OCI-LY7 (cell line): ENCODE data around the gene RNU7-1. TPM values are rescaled to one million over a fixed set of nuclear protein-coding genes. Genes with fewer than 3 reads are reported as not detected.
A peak's percentile ranks its signal among the peaks of the same experiment; 100 is the strongest.

ENCODE experiments used
- BruUV-seq: library from RNA; stranded (reverse); fragments of 400-500 nt; replicated peaks from 2 replicates; lab custom pipeline; 2021; lab: Mats Ljungman, UMichigan
- CTCF ChIA-PET: fragments of 300-600 bp; sonication (Branson Sonifier 250); formaldehyde crosslinking; loops from one replicate; lab custom pipeline; 2022; ENCODE audit warnings: antibody characterized with exemption; ENCODE audit not compliant: unreplicated experiment; lab: Charles Lee
- POLR2A ChIA-PET: fragments of 300-600 bp; sonication (Branson Sonifier 250); formaldehyde crosslinking; loops from one replicate; lab custom pipeline; 2022; ENCODE audit warnings: antibody characterized with exemption; lab: Charles Lee
- DNase-seq: peaks from one replicate; pipeline ENCODE4 v3.0.0-alpha.2; 2015; ENCODE audit warnings: low spot score
- H2AFZ ChIP-seq: fragments of 200-600 bp; sonication (generic), shearing (Covaris generic); 2 replicates; pipeline ENCODE4 v1.6.1; 2014; ENCODE audit warnings: mild to moderate bottlenecking, antibody characterized with exemption, low read length, moderate library complexity
- H3K27ac ChIP-seq: fragments of 200-600 bp; sonication (generic); 2 replicates; pipeline ENCODE4 v1.5.1; 2014; ENCODE audit warnings: mixed run types, low read depth, mild to moderate bottlenecking, moderate library complexity, low read length, inconsistent platforms; ENCODE audit not compliant: poor library complexity, severe bottlenecking
- H3K36me3 ChIP-seq: fragments of 200-600 bp; sonication (generic); 2 replicates; pipeline ENCODE4 v1.6.1; 2014; ENCODE audit warnings: mild to moderate bottlenecking, antibody characterized with exemption, low read length, moderate library complexity, mixed read lengths; ENCODE audit not compliant: insufficient read depth
- H3K4me1 ChIP-seq: fragments of 200-600 bp; sonication (generic); 2 replicates; pipeline ENCODE4 v1.5.1; 2014; ENCODE audit warnings: mild to moderate bottlenecking, low read length; ENCODE audit not compliant: insufficient read depth, poor library complexity, severe bottlenecking
- H3K4me2 ChIP-seq: fragments of 200-600 bp; sonication (generic); 2 replicates; pipeline ENCODE4 v1.6.1; 2014; ENCODE audit warnings: mild to moderate bottlenecking, low read length
- H3K4me3 ChIP-seq: fragments of 200-600 bp; sonication (generic); 2 replicates; pipeline ENCODE4 v1.5.1; 2014; ENCODE audit warnings: mild to moderate bottlenecking, low read depth, low read length; ENCODE audit not compliant: poor library complexity, severe bottlenecking
- H3K79me2 ChIP-seq: fragments of 200-600 bp; sonication (generic); 2 replicates; pipeline ENCODE4 v1.6.1; 2016; ENCODE audit warnings: low read depth, mild to moderate bottlenecking, low read length, moderate library complexity, mixed read lengths; ENCODE audit not compliant: insufficient read depth
- H3K9me2 ChIP-seq: fragments of 200-600 bp; sonication (generic); 2 replicates; pipeline ENCODE4 v1.6.1; 2016; ENCODE audit warnings: mild to moderate bottlenecking, low read length, mixed read lengths; ENCODE audit not compliant: insufficient read depth
- H3K9me3 ChIP-seq: fragments of 200-600 bp; sonication (generic); 2 replicates; pipeline ENCODE4 v1.6.1; 2014; ENCODE audit warnings: mild to moderate bottlenecking, mixed run types, low read length, mixed read lengths
- H4K20me1 ChIP-seq: fragments of 200-600 bp; sonication (generic); 2 replicates; pipeline ENCODE4 v1.6.1; 2014; ENCODE audit warnings: mild to moderate bottlenecking, antibody characterized with exemption, low read length, moderate library complexity, mixed read lengths; ENCODE audit not compliant: insufficient read depth
- EZH2phosphoT487 ChIP-seq: fragments of 200-600 bp; sonication (generic); IDR thresholded peaks from 2 replicates; pipeline ENCODE4 v1.6.1; 2018; ENCODE audit warnings: low read depth, borderline replicate concordance, mild to moderate bottlenecking, mixed run types, antibody characterized with exemption, low read length, moderate library complexity, mixed read lengths
- intact Hi-C: fragments of 100-400 bp; cut with micrococcal nuclease; formaldehyde crosslinking; loops from one replicate; pipeline ENCODE4 v1.10.0; 2022; ENCODE audit not compliant: unreplicated experiment
- total RNA-seq, 2 experiments: library from RNA; depleted of rRNA in 1 of 2; stranded (reverse); fragments of >200 nt in 1 of 2; shearing (Covaris generic) in 1 of 2; gene quantifications; 2 replicates each; pipeline ENCODE4 v1.2.3, GENCODE V29; 2014 to 2022
- TF ChIP-seq, protein P1 (sequence below): fragments of 200-600 bp; sonication (generic); conservative IDR thresholded peaks from 2 replicates; pipeline ENCODE4 v1.5.1; 2014; ENCODE audit warnings: mild to moderate bottlenecking, antibody characterized with exemption, low read length, moderate library complexity, mixed read lengths

The RNU7-1 gene
- total RNA-seq, 2 experiments from 2014 or later, result not detected

- no peaks in the 10 kb centered on the region for H3K9me3 ChIP-seq
- H2AFZ ChIP-seq, result no peak overlapping the region
- intact Hi-C loops, result no loop called here
- BruUV-seq, result no TSS peak
- H3K4me3 ChIP-seq, result no peak overlapping the region
- no peaks in the 10 kb centered on the region for H4K20me1 ChIP-seq
- no peaks in the 10 kb centered on the region for H3K79me2 ChIP-seq
- no peak overlapping the region for H3K4me2 ChIP-seq
- H3K9me2 ChIP-seq, result no peaks in the 10 kb centered on the region
- no peak for TF ChIP-seq EZH2phosphoT487
- TF ChIP-seq, protein P1, sequence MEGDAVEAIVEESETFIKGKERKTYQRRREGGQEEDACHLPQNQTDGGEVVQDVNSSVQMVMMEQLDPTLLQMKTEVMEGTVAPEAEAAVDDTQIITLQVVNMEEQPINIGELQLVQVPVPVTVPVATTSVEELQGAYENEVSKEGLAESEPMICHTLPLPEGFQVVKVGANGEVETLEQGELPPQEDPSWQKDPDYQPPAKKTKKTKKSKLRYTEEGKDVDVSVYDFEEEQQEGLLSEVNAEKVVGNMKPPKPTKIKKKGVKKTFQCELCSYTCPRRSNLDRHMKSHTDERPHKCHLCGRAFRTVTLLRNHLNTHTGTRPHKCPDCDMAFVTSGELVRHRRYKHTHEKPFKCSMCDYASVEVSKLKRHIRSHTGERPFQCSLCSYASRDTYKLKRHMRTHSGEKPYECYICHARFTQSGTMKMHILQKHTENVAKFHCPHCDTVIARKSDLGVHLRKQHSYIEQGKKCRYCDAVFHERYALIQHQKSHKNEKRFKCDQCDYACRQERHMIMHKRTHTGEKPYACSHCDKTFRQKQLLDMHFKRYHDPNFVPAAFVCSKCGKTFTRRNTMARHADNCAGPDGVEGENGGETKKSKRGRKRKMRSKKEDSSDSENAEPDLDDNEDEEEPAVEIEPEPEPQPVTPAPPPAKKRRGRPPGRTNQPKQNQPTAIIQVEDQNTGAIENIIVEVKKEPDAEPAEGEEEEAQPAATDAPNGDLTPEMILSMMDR, result no peak
- ChIA-PET CTCF (interaction anchor here (0.5 kb wide), 1 partner anchor 578 kb away, joined by 3 read pairs; no protein-coding TSS in a partner anchor), POLR2A (interaction anchor here (0.5 kb wide), 1 partner anchor 101 kb away, joined by 3 read pairs; the partner anchor contains the start of gene LPCAT3)
- DNase-seq, result no peak
- peaks cover 5% of the 10 kb centered on the region; the same call in 1 of the 2 replicates for H3K36me3 ChIP-seq
- H3K27ac ChIP-seq, result no peak overlapping the region
- H3K4me1 ChIP-seq, result peaks cover 66% of the 10 kb centered on the region
Measured at GRCh38 chr12:6917491-6918231, 26.0 kb upstream of the RNU7-1 start.

- Histone ChIP-seq H3K79me2 (no peaks in the 10 kb centered on the region), H3K36me3 (peaks cover 5% of the 10 kb centered on the region; the same call in 1 of the 2 replicates), H3K9me3 (no peaks in the 10 kb centered on the region), H3K4me2 (peak overlapping the region; percentile 30), H3K4me1 (peaks cover 69% of the 10 kb centered on the region), H3K9me2 (no peaks in the 10 kb centered on the region), H3K4me3 (no peak overlapping the region), H2AFZ (no peak overlapping the region), H4K20me1 (no peaks in the 10 kb centered on the region), H3K27ac (peak overlapping the region; percentile 40)
- TF ChIP-seq EZH2phosphoT487, result no peak
- TF ChIP-seq, protein P1, result peak; percentile 65
- no TSS peak for BruUV-seq
- intact Hi-C loops, result no loop called here
- ChIA-PET CTCF (interaction anchor here (1.5 kb wide), 1 partner anchor 67 kb away, joined by 5 read pairs; the partner anchor contains the start of gene USP5), POLR2A (interaction anchor here (0.8 to 1.2 kb wide), 2 partner anchors 12 to 14 kb away, joined by 3 read pairs; no protein-coding TSS in a partner anchor)
- no peak for DNase-seq
Measured at GRCh38 chr12:6919588-6919987, 24.0 kb upstream of the RNU7-1 start.

- H3K4me3 ChIP-seq, result peak overlapping the region; percentile 55
- POLR2A ChIA-PET, result interaction anchor here (0.6 to 1.7 kb wide), 11 partner anchors 13 to 351 kb away, joined by 3 to 8 read pairs (median 4); partner anchors contain the start of genes C12orf57, RNU7-1 and SPSB2
- no peak for TF ChIP-seq EZH2phosphoT487
- TF ChIP-seq, protein P1, result no peak
- peaks cover 60% of the 10 kb centered on the region for H3K4me1 ChIP-seq
- no peaks in the 10 kb centered on the region for H3K9me2 ChIP-seq
- peak overlapping the region; percentile 77 for H3K4me2 ChIP-seq
- peak overlapping the region; percentile 89 for H3K27ac ChIP-seq
- no peaks in the 10 kb centered on the region for H3K79me2 ChIP-seq
- H3K36me3 ChIP-seq, result peaks cover 5% of the 10 kb centered on the region; the same call in 1 of the 2 replicates
- H3K9me3 ChIP-seq, result no peaks in the 10 kb centered on the region
- H4K20me1 ChIP-seq, result no peaks in the 10 kb centered on the region
- no peak for DNase-seq
- intact Hi-C loops, result no loop called here
- CTCF ChIA-PET, result interaction anchor here (1.3 kb wide), 1 partner anchor 48 kb away, joined by 3 read pairs; the partner anchor contains the start of gene SPSB2
- BruUV-seq, result no TSS peak
- no peak overlapping the region for H2AFZ ChIP-seq
Measured at GRCh38 chr12:6921539-6921938, 22.1 kb upstream of the RNU7-1 start.
